Smooth muscle cell (in vitro differentiated cells): ENCODE data around the gene ABHD14A. TPM values are rescaled to one million over a fixed set of nuclear protein-coding genes. Genes with fewer than 3 reads are reported as not detected.

Experiments
- DNase-seq: peaks from one replicate; lab custom pipeline; 2025; ENCODE audit not compliant: unreplicated experiment; lab: John Stamatoyannopoulos, UW
- H2AFZ ChIP-seq: fragments of 200-600 bp; sonication (generic); 2 replicates; pipeline ENCODE4 v1.6.0; 2016; ENCODE audit warnings: antibody characterized with exemption, low read depth, mild to moderate bottlenecking
- H3F3A ChIP-seq: fragments of 200-600 bp; sonication (generic); 2 replicates; pipeline ENCODE4 v1.6.0; 2017; ENCODE audit warnings: antibody characterized with exemption, low read depth
- H3K27ac ChIP-seq: fragments of 200-600 bp; sonication (generic); 2 replicates; pipeline ENCODE4 v1.5.1; 2016; ENCODE audit warnings: low read depth, mild to moderate bottlenecking
- H3K27me3 ChIP-seq: fragments of 200-600 bp; sonication (generic); 2 replicates; pipeline ENCODE4 v1.6.1; 2016; ENCODE audit warnings: low read depth, mild to moderate bottlenecking
- H3K36me3 ChIP-seq: fragments of 200-600 bp; sonication (generic); 2 replicates; pipeline ENCODE4 v1.5.1; 2016; ENCODE audit warnings: low read depth
- H3K4me1 ChIP-seq: fragments of 200-600 bp; sonication (generic); 2 replicates; pipeline ENCODE4 v1.5.1; 2016; ENCODE audit warnings: low read depth
- H3K4me2 ChIP-seq: fragments of 200-600 bp; sonication (generic); 2 replicates; pipeline ENCODE4 v1.6.0; 2016; ENCODE audit warnings: mild to moderate bottlenecking
- H3K4me3 ChIP-seq: fragments of 200-600 bp; sonication (generic); 2 replicates; pipeline ENCODE4 v1.5.1; 2016; ENCODE audit warnings: mild to moderate bottlenecking
- H3K79me2 ChIP-seq: fragments of 200-600 bp; sonication (generic); 2 replicates; pipeline ENCODE4 v1.6.0; 2016; ENCODE audit warnings: low read depth, mild to moderate bottlenecking
- H3K9ac ChIP-seq: fragments of 200-600 bp; sonication (generic); 2 replicates; pipeline ENCODE4 v1.6.0; 2016; ENCODE audit warnings: low read depth
- H3K9me3 ChIP-seq: fragments of 200-600 bp; sonication (generic); replicated peaks from 2 replicates; pipeline ENCODE4 v1.5.1; 2016; ENCODE audit warnings: low read depth
- H4K20me1 ChIP-seq: fragments of 200-600 bp; sonication (generic); 2 replicates; pipeline ENCODE4 v1.6.0; 2016; ENCODE audit warnings: low read depth
- WGBS: methylation state at CpG from one replicate; pipeline ENCODE4 v1.1.7; 2016; ENCODE audit warnings: low lambda C conversion rate; 5-methylcytosine and 5-hydroxymethylcytosine counted together
- polyA plus RNA-seq: library from polyadenylated mRNA; unstranded; fragments of >200 nt; fragmentation: Nextera tagmentation; extraction: Ambion mirVana; gene quantifications from 2 replicates; pipeline ENCODE4 v1.2.1, GENCODE V29; 2016
- total RNA-seq: library from RNA; depleted of rRNA; stranded (reverse); fragments of >200 nt; gene quantifications from 2 replicates; pipeline ENCODE4 v1.2.3, GENCODE V29; 2014
- TF ChIP-seq, protein P1 (sequence below): fragments of 200-600 bp; sonication (generic); IDR thresholded peaks from 2 replicates; pipeline ENCODE4 v1.5.1; 2017; ENCODE audit warnings: borderline replicate concordance, mild to moderate bottlenecking, antibody characterized with exemption; ENCODE audit not compliant: insufficient read depth, poor library complexity, severe bottlenecking

Gene ABHD14A
- total and polyA plus RNA-seq, 2 experiments from 2014 or later = 16.1 to 49.7 TPM

DNA sequence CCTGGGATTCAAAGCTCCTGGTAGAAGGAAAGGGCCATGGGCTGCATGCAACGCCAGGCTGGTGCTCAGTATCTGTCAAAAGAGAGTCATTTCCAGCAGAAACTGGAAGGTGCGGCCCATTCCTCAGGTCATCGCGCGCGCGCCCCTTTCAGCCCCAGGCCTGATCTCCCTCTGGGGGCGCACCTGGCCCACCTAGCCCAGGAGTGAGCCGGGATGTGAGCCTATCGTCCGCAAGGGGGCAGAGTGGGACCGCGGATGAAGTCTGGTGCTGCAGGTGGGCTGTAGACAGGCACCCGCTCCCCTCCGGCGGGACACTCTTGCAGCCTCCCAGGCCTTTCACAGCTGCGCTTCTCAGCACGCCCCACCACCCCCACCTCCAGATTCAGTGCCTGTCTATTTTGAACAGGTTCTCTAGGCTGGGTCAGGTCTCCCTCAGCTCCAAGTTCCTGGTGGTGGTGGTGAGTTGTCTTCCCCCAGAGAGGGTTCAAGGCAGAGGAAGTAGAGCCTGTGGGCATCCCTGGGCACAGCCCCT, 26.6 kb downstream of the ABHD14A start:
- Histone ChIP-seq H3K9ac (no peak overlapping the region), H3K27ac (no peak overlapping the region), H3K79me2 (no peaks in the 10 kb centered on the region), H3K27me3 (no peaks in the 10 kb centered on the region), H3F3A (no peaks in the 10 kb centered on the region), H3K4me3 (no peak overlapping the region), H2AFZ (no peak overlapping the region), H3K4me1 (peaks cover 42% of the 10 kb centered on the region), H3K9me3 (no peaks in the 10 kb centered on the region), H4K20me1 (no peaks in the 10 kb centered on the region), H3K36me3 (no peaks in the 10 kb centered on the region), H3K4me2 (no peak overlapping the region)
- WGBS = 4% methylated on average over 15 of the region's 18 CpGs
- TF ChIP-seq, protein P1, sequence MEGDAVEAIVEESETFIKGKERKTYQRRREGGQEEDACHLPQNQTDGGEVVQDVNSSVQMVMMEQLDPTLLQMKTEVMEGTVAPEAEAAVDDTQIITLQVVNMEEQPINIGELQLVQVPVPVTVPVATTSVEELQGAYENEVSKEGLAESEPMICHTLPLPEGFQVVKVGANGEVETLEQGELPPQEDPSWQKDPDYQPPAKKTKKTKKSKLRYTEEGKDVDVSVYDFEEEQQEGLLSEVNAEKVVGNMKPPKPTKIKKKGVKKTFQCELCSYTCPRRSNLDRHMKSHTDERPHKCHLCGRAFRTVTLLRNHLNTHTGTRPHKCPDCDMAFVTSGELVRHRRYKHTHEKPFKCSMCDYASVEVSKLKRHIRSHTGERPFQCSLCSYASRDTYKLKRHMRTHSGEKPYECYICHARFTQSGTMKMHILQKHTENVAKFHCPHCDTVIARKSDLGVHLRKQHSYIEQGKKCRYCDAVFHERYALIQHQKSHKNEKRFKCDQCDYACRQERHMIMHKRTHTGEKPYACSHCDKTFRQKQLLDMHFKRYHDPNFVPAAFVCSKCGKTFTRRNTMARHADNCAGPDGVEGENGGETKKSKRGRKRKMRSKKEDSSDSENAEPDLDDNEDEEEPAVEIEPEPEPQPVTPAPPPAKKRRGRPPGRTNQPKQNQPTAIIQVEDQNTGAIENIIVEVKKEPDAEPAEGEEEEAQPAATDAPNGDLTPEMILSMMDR = peak; percentile 96
- peak; percentile 30 for DNase-seq

DNA sequence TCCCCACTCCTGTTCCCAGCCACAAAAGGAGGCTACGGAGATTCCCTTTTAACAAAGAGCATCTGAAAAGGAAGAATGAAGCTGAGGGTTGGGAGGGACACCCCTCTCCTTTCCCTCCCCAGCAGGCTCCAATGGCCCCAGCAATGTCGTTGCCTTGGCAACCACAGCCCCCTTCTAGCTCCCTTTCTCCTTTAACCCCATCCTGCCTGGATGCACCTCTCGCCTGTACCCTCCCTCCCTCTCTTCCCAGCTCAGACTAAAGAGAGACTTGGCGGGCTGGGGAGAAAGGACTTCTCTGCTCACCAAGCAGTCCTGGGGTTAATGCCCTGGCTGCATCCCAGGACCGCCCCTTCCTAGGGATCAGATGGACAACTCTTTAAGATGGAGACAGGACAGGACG, 27.9 kb downstream of the ABHD14A start:
- Histone ChIP-seq H3K9ac (no peak overlapping the region), H3K27ac (no peak overlapping the region), H3K27me3 (no peaks in the 10 kb centered on the region), H3K36me3 (no peaks in the 10 kb centered on the region), H3K4me3 (no peak overlapping the region), H3K4me2 (no peak overlapping the region), H4K20me1 (no peaks in the 10 kb centered on the region), H2AFZ (no peak overlapping the region), H3K79me2 (no peaks in the 10 kb centered on the region), H3F3A (no peaks in the 10 kb centered on the region), H3K9me3 (no peaks in the 10 kb centered on the region), H3K4me1 (peaks cover 42% of the 10 kb centered on the region)
- 76% methylated on average over 6 of the region's 6 CpGs for WGBS
- no peak for DNase-seq
- TF ChIP-seq, protein P1 = no peak

DNA sequence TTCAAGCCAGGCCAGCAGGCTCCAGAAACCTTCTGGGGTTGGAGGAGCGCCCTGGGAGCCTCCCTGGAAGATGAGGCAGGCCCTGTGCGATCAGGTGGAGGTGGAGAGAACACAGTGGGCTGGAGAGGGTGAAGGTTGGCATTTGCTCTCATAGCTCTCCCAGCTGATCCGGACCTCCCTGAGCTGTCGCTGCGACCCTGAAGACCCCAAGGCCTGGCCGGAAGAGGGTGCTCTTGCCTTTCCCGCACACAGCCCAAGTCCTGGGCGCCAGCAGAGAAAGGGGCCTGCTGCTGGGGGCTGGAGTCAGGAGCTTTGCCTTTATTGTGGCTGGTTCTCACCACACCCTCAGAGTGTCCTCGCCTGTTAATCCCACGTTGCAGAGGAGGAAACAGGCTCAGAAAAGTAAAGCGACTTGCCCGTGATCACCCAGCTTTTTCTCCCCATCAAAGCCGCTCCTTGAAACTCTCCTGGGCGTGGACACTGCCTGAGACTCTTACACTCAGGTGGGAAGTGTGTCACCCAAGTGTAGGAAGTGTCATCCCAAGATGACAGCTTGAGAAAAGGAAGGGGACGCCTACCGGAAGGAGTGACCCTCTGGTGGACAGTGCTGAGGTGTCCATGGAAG, 29.4 kb downstream of the ABHD14A start:
- Histone ChIP-seq H3K4me2 (no peak overlapping the region), H3F3A (no peaks in the 10 kb centered on the region), H3K79me2 (no peaks in the 10 kb centered on the region), H3K27ac (no peak overlapping the region), H2AFZ (no peak overlapping the region), H3K4me3 (no peak overlapping the region), H3K4me1 (peaks cover 42% of the 10 kb centered on the region), H3K27me3 (no peaks in the 10 kb centered on the region), H3K9ac (no peak overlapping the region), H3K36me3 (no peaks in the 10 kb centered on the region), H3K9me3 (no peaks in the 10 kb centered on the region), H4K20me1 (no peaks in the 10 kb centered on the region)
- TF ChIP-seq, protein P1 = peak; percentile 65
- DNase-seq = no peak
- 36% methylated on average over 16 of the region's 16 CpGs for whole genome bisulfite sequencing

DNA sequence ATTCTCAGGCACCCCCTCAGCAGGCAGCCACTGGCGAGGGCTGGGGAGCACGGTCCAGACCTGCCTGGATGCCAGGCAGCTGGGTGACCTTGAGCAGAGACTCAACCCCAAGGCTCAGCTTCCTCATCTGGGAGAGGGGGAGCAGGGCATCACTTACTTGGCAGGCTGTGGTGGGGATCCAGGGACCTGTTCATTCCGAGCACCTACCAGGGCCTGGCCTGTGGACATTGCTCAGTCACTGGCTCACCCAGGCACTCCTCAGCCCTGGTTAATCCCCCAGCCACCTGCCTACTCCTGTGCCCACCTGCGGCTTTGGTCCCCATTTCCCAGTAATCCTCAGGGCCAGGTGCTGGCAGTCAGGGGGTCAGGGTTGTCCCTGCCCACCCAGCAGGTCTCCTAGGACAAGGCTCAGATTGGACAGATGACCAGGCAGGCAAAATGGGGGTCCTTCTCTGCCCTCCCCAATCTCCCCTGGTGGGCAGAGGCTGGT, 30.1 kb downstream of the ABHD14A start:
- Histone ChIP-seq H4K20me1 (no peaks in the 10 kb centered on the region), H3F3A (no peaks in the 10 kb centered on the region), H3K4me3 (no peak overlapping the region), H3K27me3 (no peaks in the 10 kb centered on the region), H3K27ac (no peak overlapping the region), H3K4me2 (peak overlapping the region; percentile 74), H3K9me3 (no peaks in the 10 kb centered on the region), H3K4me1 (peaks cover 42% of the 10 kb centered on the region), H3K9ac (no peak overlapping the region), H3K36me3 (no peaks in the 10 kb centered on the region), H2AFZ (no peak overlapping the region), H3K79me2 (no peaks in the 10 kb centered on the region)
- 98% methylated on average over 4 of the region's 4 CpGs for WGBS
- no peak for DNase-seq
- TF ChIP-seq, protein P1 = no peak
